Vagina (tissue), 2 donors: ENCODE results near the gene SORCS2. TPM values are rescaled to one million over a fixed set of nuclear protein-coding genes. Genes with fewer than 3 reads are reported as not detected.

Source experiments
- DNase-seq, 2 donors: peaks; one replicate each; pipeline ENCODE4 v3.0.0-alpha.2; 2017; ENCODE audit errors: extremely low spot score in 2 of 2
- H3K27ac ChIP-seq: fragments of 200-600 bp; sonication (generic); one replicate; pipeline ENCODE4 v1.5.1; 2019
- H3K27me3 ChIP-seq: fragments of 200-600 bp; sonication (generic); one replicate; pipeline ENCODE4 v1.5.1; 2019
- H3K36me3 ChIP-seq, 2 donors: fragments of 200-600 bp; sonication (generic); one replicate each; pipeline ENCODE4 v1.5.1; 2017 to 2019
- H3K4me1 ChIP-seq: fragments of 200-600 bp; sonication (generic); one replicate; pipeline ENCODE4 v1.5.1; 2019
- H3K4me3 ChIP-seq, 2 donors: fragments of 200-600 bp; sonication (generic); 1 replicate in 1 of 2; 2 replicates in 1 of 2; pipeline ENCODE4 v1.5.1; 2016 to 2019
- H3K9me3 ChIP-seq: fragments of 200-600 bp; sonication (generic); one replicate; pipeline ENCODE4 v1.5.1; 2019
- CTCF ChIP-seq, 3 experiments: fragments of 450-650 bp in 2 of 3; fragments of 200-600 bp in 1 of 3; sonication (generic) in 1 of 3; IDR thresholded peaks; one replicate each; pipeline ENCODE4 v1.5.1; 2017 to 2019; ENCODE audit warnings: antibody characterized with exemption in 3 of 3, mild to moderate bottlenecking in 2 of 3, moderate library complexity in 2 of 3
- POLR2A ChIP-seq, 2 donors: fragments of 450-650 bp; IDR thresholded peaks; one replicate each; pipeline ENCODE4 v1.6.1; 2017; ENCODE audit warnings: antibody characterized with exemption in 2 of 2, mild to moderate bottlenecking in 2 of 2, moderate library complexity in 2 of 2
- POLR2AphosphoS5 ChIP-seq, 2 donors: sonication (generic); formaldehyde crosslinking; IDR thresholded peaks; one replicate each; pipeline ENCODE4 v1.9.0; 2017; ENCODE audit warnings: antibody characterized with exemption in 2 of 2, mild to moderate bottlenecking in 2 of 2, low read depth in 1 of 2; ENCODE audit not compliant: insufficient read depth in 1 of 2
- intact Hi-C: fragments of 100-400 bp; cut with DNase I; formaldehyde crosslinking; loops from one replicate; pipeline ENCODE4 v1.15.1; 2023
- total RNA-seq: library from RNA; depleted of rRNA; stranded (reverse); fragments of >200 nt; gene quantifications from one replicate; pipeline ENCODE4 v1.2.3, GENCODE V29; 2016

The SORCS2 gene
- total RNA-seq, 1 donor from 2014 or later, result 5.4 TPM

GRCh38 chr4:7733801-7734650 lies 541.7 kb downstream of the SORCS2 start:
- no peaks in the 10 kb centered on the region for H3K36me3 ChIP-seq
- no peak overlapping the region for H3K27ac ChIP-seq
- intact Hi-C loops, result no loop called here
- no peak for DNase-seq
- H3K4me1 ChIP-seq, result no peaks in the 10 kb centered on the region
- H3K27me3 ChIP-seq, result no peaks in the 10 kb centered on the region
- H3K9me3 ChIP-seq, result no peaks in the 10 kb centered on the region
- no peak overlapping the region for H3K4me3 ChIP-seq
- no peak for TF ChIP-seq POLR2A (IDR thresholded peaks at IDR 0.05)
- no peak for TF ChIP-seq CTCF (IDR thresholded peaks at IDR 0.05)
- no peak for TF ChIP-seq POLR2AphosphoS5 (IDR thresholded peaks at IDR 0.05; ENCODE audit: insufficient read depth in 1 of 2, low read depth in 1 of 2)

DNA sequence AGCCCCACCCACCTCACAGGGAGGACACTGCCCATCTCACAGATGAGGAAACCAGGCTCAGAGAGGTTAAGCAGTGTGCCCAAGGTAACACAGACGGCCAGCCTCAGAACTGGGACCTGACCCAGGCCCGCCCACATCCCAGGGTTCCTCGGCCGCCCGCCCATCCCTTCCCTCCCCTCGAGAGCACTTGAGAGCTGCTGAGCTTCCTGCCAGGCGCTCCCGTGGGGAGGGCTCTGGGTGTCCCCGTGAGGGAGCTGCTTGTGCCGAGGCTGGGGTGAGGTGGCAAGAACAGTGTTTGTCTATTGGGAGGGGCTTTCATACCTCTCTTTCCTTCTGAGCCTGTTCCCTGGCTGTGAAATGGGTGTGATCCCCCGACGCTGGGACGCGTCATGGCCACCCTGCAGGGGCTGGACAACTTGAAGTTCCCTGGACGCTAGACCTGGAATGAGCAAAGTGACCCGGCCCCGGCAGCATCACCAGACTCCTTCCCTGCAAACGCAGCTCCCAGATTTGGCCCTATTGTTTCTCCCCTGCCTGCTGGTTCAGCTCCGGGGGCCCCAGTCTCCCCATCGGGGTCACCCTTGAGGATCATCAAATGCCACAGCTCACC lies 542.4 kb downstream of the SORCS2 start:
- intact Hi-C loops, result no loop called here
- H3K4me1 ChIP-seq, result no peaks in the 10 kb centered on the region
- H3K36me3 ChIP-seq, result no peaks in the 10 kb centered on the region
- no peak overlapping the region for H3K27ac ChIP-seq
- TF ChIP-seq POLR2AphosphoS5 (IDR thresholded peaks at IDR 0.05; ENCODE audit: insufficient read depth in 1 of 2, low read depth in 1 of 2) (no peak), POLR2A (IDR thresholded peaks at IDR 0.05) (no peak), CTCF (IDR thresholded peaks at IDR 0.05) (no peak)
- H3K9me3 ChIP-seq, result no peaks in the 10 kb centered on the region
- no peaks in the 10 kb centered on the region for H3K27me3 ChIP-seq
- DNase-seq, result no peak
- no peak overlapping the region for H3K4me3 ChIP-seq

DNA sequence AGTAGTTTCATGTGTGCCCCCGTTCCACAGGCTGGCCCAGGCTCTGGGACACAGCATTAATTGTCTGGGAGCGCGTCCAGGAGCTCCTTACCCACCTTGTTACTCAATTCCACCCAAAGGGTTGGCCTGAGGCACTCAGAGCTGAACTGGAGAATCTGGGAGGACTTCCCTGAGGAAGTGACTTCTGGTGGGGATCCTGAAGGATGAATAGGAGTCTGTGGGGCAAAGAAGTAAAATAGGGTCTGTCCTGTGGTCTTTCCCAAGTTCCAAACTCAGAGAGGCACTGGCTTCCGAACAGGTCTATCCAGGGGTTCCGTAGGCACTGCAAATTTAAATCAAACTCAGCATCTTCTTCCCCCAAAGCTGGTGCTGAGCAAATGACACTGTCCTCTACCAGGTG lies 543.1 kb downstream of the SORCS2 start:
- intact Hi-C loops, result no loop called here
- no peaks in the 10 kb centered on the region for H3K27me3 ChIP-seq
- H3K36me3 ChIP-seq, result no peaks in the 10 kb centered on the region
- no peaks in the 10 kb centered on the region for H3K4me1 ChIP-seq
- no peak overlapping the region for H3K4me3 ChIP-seq
- no peak overlapping the region for H3K27ac ChIP-seq
- no peaks in the 10 kb centered on the region for H3K9me3 ChIP-seq
- TF ChIP-seq CTCF (IDR thresholded peaks at IDR 0.05) (no peak), POLR2A (IDR thresholded peaks at IDR 0.05) (no peak), POLR2AphosphoS5 (IDR thresholded peaks at IDR 0.05; ENCODE audit: insufficient read depth in 1 of 2, low read depth in 1 of 2) (no peak)
- no peak for DNase-seq

GRCh38 chr4:7735961-7736360 lies 543.6 kb downstream of the SORCS2 start:
- no peaks in the 10 kb centered on the region for H3K9me3 ChIP-seq
- H3K36me3 ChIP-seq, result no peaks in the 10 kb centered on the region
- H3K4me3 ChIP-seq, result no peak overlapping the region
- no peak for TF ChIP-seq POLR2AphosphoS5 (IDR thresholded peaks at IDR 0.05; ENCODE audit: insufficient read depth in 1 of 2, low read depth in 1 of 2)
- TF ChIP-seq POLR2A (IDR thresholded peaks at IDR 0.05), result no peak
- TF ChIP-seq CTCF (IDR thresholded peaks at IDR 0.05), result no peak
- intact Hi-C loops, result no loop called here
- H3K27ac ChIP-seq, result no peak overlapping the region
- H3K4me1 ChIP-seq, result no peaks in the 10 kb centered on the region
- no peaks in the 10 kb centered on the region for H3K27me3 ChIP-seq
- no peak for DNase-seq
